Skeletal muscle tissue (tissue), 4 donors: ENCODE measurements around the gene GFRA1. TPM values are rescaled to one million over a fixed set of nuclear protein-coding genes. Genes with fewer than 3 reads are reported as not detected.

Experiments used
- H3K27ac ChIP-seq: one replicate; pipeline ENCODE4 v1.7.0; 2013; ENCODE audit warnings: mild to moderate bottlenecking, low read depth, low read length, inconsistent platforms
- H3K27me3 ChIP-seq, 3 donors: one replicate each; pipeline ENCODE4 v1.7.0; 2013; ENCODE audit warnings: low read length in 3 of 3; ENCODE audit not compliant: control insufficient read depth in 3 of 3, insufficient read depth in 3 of 3
- H3K36me3 ChIP-seq, 3 donors: one replicate each; pipeline ENCODE4 v1.7.0; 2013; ENCODE audit warnings: low read length in 3 of 3; ENCODE audit not compliant: control insufficient read depth in 3 of 3, insufficient read depth in 3 of 3
- H3K4me1 ChIP-seq, 3 donors: one replicate each; pipeline ENCODE4 v1.7.0; 2013; ENCODE audit warnings: low read length in 3 of 3, mild to moderate bottlenecking in 3 of 3; ENCODE audit not compliant: control insufficient read depth in 3 of 3, insufficient read depth in 3 of 3
- H3K4me3 ChIP-seq, 3 donors: one replicate each; pipeline ENCODE4 v1.7.0; 2013; ENCODE audit warnings: low read length in 3 of 3
- H3K9ac ChIP-seq, 3 donors: one replicate each; pipeline ENCODE4 v1.7.0; 2013; ENCODE audit warnings: low read length in 3 of 3, mild to moderate bottlenecking in 3 of 3, moderate library complexity in 2 of 3, low read depth in 1 of 3
- H3K9me3 ChIP-seq, 3 donors: one replicate each; pipeline ENCODE4 v1.7.0; 2013; ENCODE audit warnings: low read length in 3 of 3; ENCODE audit not compliant: control insufficient read depth in 3 of 3
- total RNA-seq: library from RNA; depleted of rRNA; stranded (reverse); fragments of >200 nt; gene quantifications from one replicate; pipeline ENCODE4 v1.2.3, GENCODE V29; 2014
- donor health status: Osteomylitis.

Gene GFRA1
- total RNA-seq, 1 donor from 2014 or later: 24.0 TPM

DNA sequence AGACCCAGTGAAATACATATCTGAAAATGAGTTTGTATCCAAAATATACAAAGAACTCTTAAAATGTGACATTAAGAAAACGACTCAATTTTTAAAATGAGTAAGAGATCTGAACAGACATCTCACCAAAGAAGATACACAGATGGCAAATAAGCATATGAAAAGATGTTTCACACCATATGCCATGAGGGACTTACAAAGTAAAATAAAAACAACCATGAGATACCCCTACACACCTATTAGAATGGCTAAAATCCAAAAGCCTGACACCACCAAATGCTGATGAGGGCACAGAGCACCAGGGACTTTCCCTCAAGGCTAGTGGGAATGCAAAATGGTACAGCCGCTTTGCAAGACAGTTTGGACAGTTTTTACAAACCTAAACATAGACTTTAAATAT is 27.9 kb downstream of the GFRA1 start:
- Histone ChIP-seq H3K9me3 (no peaks in the 10 kb centered on the region), H3K4me3 (no peak overlapping the region), H3K4me1 (no peaks in the 10 kb centered on the region), H3K36me3 (no peaks in the 10 kb centered on the region), H3K27me3 (peaks cover 0 to 6% (median under 1%) of the 10 kb centered on the region in 3 donors), H3K27ac (no peak overlapping the region), H3K9ac (no peak overlapping the region)

DNA sequence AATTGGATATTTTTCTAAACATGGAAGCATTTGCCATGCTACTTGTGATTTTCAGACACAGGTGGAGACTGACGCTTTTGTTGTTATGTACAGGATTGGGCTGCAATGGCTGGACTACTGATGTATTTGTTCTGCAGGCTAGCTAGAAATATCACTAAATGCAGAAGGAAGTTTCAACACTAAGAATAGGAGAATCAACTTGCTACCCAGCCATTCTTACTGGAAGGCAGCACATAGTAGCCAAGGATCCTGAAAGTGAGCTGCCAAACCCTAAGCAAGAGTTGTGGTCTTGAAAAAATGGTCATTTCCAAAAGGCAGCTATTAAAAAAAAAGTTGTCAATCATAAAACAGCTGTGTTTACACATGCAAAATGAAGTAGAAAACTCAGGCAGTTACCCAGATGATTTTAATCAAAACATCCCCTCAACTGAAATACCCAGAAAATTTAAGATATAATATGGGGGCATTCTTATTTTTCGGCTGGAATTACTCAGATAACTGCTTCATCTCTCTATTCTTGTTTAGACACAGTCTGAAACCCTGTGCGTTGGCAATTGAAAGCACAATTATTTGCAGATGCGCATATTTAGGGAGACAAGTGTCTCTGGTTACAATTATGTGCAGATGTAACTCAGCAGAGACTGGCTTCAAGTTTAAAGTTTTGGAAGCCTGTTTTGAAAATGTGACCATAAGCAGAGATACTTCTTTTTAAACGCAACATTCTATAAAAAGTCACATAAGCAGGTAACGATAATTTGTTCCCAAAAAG is 31.2 kb downstream of the GFRA1 start:
- no peak overlapping the region for H3K27ac ChIP-seq
- no peaks in the 10 kb centered on the region for H3K9me3 ChIP-seq
- no peaks in the 10 kb centered on the region for H3K36me3 ChIP-seq
- no peak overlapping the region for H3K9ac ChIP-seq
- H3K4me1 ChIP-seq: no peaks in the 10 kb centered on the region
- H3K4me3 ChIP-seq: no peak overlapping the region
- peaks cover 3 to 6% (median 5%) of the 10 kb centered on the region in 3 donors for H3K27me3 ChIP-seq

GRCh38 chr10:116241085-116241484 is 31.9 kb downstream of the GFRA1 start:
- H3K9me3 ChIP-seq: no peaks in the 10 kb centered on the region
- H3K4me1 ChIP-seq: no peaks in the 10 kb centered on the region
- H3K4me3 ChIP-seq: peak overlapping the region in 1 of 3 donors; percentile 24
- H3K27ac ChIP-seq: no peak overlapping the region
- H3K27me3 ChIP-seq: peaks cover 3 to 6% (median 5%) of the 10 kb centered on the region in 3 donors
- no peaks in the 10 kb centered on the region for H3K36me3 ChIP-seq
- no peak overlapping the region for H3K9ac ChIP-seq

GRCh38 chr10:116240157-116240950 is 32.7 kb downstream of the GFRA1 start:
- Histone ChIP-seq H3K4me1 (no peaks in the 10 kb centered on the region), H3K27ac (no peak overlapping the region), H3K9ac (no peak overlapping the region), H3K36me3 (no peaks in the 10 kb centered on the region), H3K4me3 (no peak overlapping the region), H3K27me3 (peaks cover 3 to 6% (median 5%) of the 10 kb centered on the region in 3 donors), H3K9me3 (no peaks in the 10 kb centered on the region)

DNA sequence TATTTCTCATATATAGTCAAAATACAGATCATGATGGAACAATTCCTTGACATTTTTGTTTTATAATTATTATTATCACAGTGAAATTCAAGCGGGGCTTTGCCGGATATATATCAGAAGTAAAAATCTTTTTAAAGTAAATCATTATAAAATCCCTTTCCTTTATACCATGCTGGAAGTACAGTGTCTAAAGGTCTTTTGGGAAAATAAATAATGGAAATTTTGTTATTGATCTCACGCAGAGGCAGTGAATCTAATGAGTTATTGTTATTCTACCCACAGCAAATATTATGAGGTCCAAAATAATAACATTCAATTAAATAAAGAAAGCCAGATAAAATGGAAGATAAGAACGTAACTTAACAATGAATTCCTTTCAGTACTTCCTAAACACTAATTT is 33.8 kb downstream of the GFRA1 start:
- peaks cover 3 to 6% (median 5%) of the 10 kb centered on the region in 3 donors for H3K27me3 ChIP-seq
- no peaks in the 10 kb centered on the region for H3K4me1 ChIP-seq
- no peak overlapping the region for H3K27ac ChIP-seq
- H3K9me3 ChIP-seq: no peaks in the 10 kb centered on the region
- no peak overlapping the region for H3K9ac ChIP-seq
- H3K4me3 ChIP-seq: no peak overlapping the region
- no peaks in the 10 kb centered on the region for H3K36me3 ChIP-seq

- no peaks in the 10 kb centered on the region for H3K36me3 ChIP-seq
- H3K27ac ChIP-seq: no peak overlapping the region
- H3K4me1 ChIP-seq: no peaks in the 10 kb centered on the region
- peaks cover 3 to 6% (median 5%) of the 10 kb centered on the region in 3 donors for H3K27me3 ChIP-seq
- no peaks in the 10 kb centered on the region for H3K9me3 ChIP-seq
- H3K9ac ChIP-seq: no peak overlapping the region
- no peak overlapping the region for H3K4me3 ChIP-seq
These were observed 35.0 kb downstream of the GFRA1 start for GRCh38 chr10:116237970-116238369.

DNA sequence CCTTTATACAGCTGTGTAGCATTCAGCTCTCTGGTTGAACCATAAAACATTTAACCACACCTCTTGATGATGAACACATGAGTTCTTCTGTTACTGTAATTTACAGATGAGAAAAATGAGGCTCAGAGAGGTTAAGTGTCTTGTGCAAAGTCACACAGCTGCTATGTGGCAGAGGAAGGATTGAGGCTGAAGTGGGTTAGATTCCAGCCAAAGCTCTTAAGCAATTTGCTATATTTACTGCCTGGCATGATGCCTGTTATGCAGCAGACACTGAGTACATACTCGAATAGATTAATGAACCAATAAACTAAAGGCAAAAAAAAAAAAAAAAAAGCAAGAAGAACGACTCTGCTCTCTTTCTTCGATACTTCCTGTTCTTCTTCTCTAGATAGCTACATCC is 35.7 kb downstream of the GFRA1 start:
- no peaks in the 10 kb centered on the region for H3K36me3 ChIP-seq
- H3K27ac ChIP-seq: no peak overlapping the region
- H3K9me3 ChIP-seq: no peaks in the 10 kb centered on the region
- no peak overlapping the region for H3K4me3 ChIP-seq
- no peak overlapping the region for H3K9ac ChIP-seq
- H3K4me1 ChIP-seq: no peaks in the 10 kb centered on the region
- peaks cover 3 to 6% (median 5%) of the 10 kb centered on the region in 3 donors for H3K27me3 ChIP-seq

- Histone ChIP-seq H3K27me3 (peaks cover 0 to 2% (median 0%) of the 10 kb centered on the region in 3 donors), H3K27ac (no peak overlapping the region), H3K9me3 (no peaks in the 10 kb centered on the region), H3K36me3 (no peaks in the 10 kb centered on the region), H3K4me1 (no peaks in the 10 kb centered on the region), H3K4me3 (no peak overlapping the region), H3K9ac (no peak overlapping the region)
These were observed 39.8 kb downstream of the GFRA1 start for GRCh38 chr10:116233230-116233629.

DNA sequence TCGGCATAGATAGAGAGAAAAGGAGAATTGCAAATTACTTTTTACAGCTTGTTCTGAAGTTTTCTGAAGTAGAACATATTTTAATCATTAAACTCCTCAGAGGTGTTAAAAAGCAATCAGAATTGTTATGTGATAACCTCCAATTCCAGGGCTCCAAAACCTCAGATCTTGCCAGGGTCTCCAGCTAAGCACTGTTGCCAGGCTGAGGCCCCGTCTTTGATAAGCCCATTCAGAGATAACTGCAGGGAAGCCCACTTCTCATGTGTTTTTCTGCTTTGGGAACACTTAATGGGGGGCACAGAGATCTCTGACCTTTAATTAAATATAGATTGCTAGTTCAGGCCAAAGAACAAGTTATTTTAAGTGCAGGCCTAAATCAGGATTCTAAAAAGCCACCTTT is 40.4 kb downstream of the GFRA1 start:
- no peak overlapping the region for H3K27ac ChIP-seq
- no peaks in the 10 kb centered on the region for H3K36me3 ChIP-seq
- H3K4me1 ChIP-seq: no peaks in the 10 kb centered on the region
- H3K9me3 ChIP-seq: no peaks in the 10 kb centered on the region
- no peak overlapping the region for H3K9ac ChIP-seq
- H3K4me3 ChIP-seq: no peak overlapping the region
- H3K27me3 ChIP-seq: no peaks in the 10 kb centered on the region

DNA sequence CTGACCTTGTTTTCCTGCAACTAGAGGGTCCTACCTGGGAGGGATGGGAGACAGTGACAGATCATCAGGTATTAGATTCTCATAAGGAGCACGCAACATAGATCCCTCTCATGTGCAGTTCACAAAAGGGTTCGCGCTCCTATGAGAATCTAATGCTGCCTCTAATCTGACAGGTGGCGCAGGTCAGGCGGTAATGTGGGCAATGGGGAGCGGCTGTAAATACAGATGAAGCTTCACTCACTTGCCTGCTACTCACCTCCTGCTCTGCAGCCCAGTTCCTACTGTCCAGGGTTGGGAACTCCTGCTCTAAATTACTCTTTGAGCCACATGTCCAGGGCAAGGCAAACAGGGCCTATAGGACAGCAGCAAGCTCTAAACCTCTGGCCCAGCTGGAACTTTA is 46.2 kb downstream of the GFRA1 start:
- no peak overlapping the region for H3K27ac ChIP-seq
- H3K27me3 ChIP-seq: peaks cover 0 to 2% (median 0%) of the 10 kb centered on the region in 3 donors
- no peak overlapping the region for H3K9ac ChIP-seq
- no peaks in the 10 kb centered on the region for H3K4me1 ChIP-seq
- H3K9me3 ChIP-seq: no peaks in the 10 kb centered on the region
- H3K4me3 ChIP-seq: no peak overlapping the region
- H3K36me3 ChIP-seq: no peaks in the 10 kb centered on the region
